ENCODE measurements around the gene ROBO2. TPM values are rescaled to one million over a fixed set of nuclear protein-coding genes. Genes with fewer than 3 reads are reported as not detected.
"Not testable (repeated sequence)": the region's sequence is repeated elsewhere in the genome, so short reads cannot be mapped to it uniquely, and the experiment has no call there.

ROBO2 gene
- total RNA-seq, 1 donor from 2014 or later, result 42.3 TPM

GRCh38 chr3:77342027-77342426, 302.1 kb downstream of the ROBO2 start:
- DNase-seq, result no peak

GRCh38 chr3:77342688-77343087, 302.8 kb downstream of the ROBO2 start:
- no peak for DNase-seq

DNA sequence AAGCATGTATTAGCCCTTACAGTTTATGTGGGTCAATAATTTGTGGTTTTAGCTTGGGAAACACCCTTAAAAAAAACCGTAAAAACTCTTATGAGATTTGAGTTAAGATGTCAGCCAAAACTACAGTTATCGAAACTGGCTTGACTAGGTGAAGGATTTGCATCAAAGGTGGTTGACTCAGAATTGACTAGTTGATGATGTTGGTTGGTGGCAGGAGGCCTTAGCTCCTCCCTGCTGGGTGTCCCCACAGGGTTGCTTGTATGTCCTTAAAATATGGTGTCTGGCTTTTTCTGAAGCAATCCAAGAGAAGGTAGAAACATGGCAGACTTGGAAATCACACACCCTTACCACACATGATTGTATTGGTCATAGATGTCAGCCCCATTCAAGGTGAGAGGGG, 305.1 kb downstream of the ROBO2 start:
- no peak for DNase-seq

- no peak for DNase-seq
Observed at GRCh38 chr3:77348244-77348855, 308.5 kb downstream of the ROBO2 start.

GRCh38 chr3:77354958-77355357, 315.1 kb downstream of the ROBO2 start:
- DNase-seq, result no peak

GRCh38 chr3:77362936-77363335, 323.0 kb downstream of the ROBO2 start:
- no peak for DNase-seq

DNA sequence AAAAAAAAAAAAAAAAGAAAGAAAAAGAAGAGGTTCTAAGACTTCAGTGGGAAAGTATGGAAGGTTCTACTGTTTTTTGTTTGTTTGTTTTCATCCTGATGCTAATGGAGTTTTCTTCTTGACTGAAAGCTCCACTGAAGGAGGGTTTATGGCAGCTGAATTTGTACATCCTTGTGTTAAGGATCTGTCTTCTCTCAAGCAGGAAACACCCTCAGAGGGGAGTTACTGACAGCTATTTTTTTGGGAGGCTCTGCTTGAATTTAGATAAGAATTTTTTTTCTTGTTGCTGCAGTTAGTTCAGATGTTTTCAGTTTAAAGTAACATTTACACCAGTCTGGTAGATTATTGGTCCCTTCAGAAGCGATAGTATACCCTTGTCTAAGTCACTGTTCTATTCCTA, 325.3 kb downstream of the ROBO2 start:
- DNase-seq, result no peak

DNA sequence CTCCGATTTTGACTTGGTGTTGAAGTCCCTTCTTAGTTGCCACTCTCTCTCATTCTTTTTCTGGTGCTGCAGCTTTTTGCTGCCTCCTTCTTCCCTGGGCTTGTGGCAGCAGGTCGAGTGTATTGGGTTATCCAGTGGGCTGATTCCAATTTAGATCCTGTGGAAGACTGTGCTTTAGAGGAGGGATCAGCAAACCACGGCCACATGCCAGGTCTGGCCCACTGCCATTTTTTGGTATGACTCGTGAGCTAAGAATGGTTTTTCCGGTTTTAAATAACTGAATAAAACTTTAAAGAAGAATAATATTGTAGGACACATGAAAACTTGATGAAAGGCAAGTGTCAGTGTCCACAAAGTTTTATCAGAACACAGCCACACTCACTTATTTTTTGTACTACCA, 330.5 kb downstream of the ROBO2 start:
- no peak for DNase-seq

DNA sequence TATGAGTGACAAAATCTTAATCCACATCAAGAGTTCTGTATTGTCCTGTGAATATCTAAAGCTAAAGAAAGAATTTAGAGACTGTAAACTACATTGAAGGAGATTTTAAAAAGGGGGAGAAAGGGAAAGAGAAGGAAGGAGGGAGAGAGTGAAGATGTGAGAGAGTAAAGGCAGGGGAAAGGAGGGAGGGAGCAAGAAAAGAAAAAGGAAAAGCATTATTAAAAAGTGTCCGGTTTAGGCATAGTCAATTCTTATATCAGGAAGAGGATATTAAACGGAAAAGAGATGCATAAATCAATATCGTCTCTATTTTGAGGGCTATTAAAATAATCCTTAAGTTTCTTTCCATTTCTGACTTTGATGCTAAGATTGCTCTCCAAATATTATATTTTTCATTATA, 332.1 kb downstream of the ROBO2 start:
- no peak for DNase-seq

DNA sequence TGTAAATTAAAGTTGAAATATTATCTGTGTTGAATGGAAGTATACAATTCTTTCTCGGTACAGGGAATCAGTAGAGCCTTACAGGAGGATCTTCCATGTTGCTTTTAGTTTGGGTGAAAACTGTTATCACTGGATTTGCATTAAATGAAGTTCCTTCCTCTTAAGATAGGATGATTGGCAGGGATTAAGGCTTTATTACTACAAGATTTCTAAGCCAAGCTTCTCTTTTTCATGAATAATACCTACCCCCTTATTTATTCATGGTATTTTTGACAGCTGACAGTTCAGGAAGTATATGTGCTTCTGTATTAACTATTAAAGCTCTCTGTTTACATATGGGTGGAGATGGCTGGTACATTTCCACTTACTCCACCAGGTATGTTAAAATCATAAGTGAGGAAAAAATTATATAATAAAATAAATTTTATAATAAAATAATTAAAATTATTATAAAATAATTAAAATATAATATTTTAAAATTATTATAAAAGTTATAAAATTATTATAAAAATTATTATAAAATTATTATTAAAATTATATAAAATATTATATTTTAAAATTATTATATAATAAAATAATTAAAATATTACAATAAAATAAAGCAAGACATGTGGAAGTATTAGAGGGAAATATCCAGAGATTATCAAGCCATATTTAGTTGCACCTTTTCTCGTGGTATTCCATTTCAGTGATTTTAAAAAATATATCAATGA, 332.9 kb downstream of the ROBO2 start:
- DNase-seq, result no peak

DNA sequence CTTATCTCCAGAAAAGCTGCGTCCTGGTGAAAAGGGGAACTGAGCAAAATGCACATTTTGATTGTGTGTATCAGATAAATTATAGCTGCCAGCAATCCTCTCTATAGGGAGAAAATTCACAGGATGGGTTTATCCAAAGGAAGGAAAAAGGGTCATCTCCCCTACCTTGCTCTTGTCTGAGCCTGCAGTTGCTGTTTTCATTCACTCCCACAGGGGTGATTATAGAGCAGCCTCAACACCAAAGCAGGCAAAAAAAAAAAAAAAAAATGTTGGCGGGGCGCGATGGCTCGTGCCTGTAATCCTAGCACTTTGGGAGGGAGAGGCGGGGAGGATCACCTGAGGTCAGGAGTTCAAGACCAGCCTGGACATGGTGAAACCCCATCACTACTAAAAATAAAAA, 333.7 kb downstream of the ROBO2 start:
- DNase-seq, result no peak

DNA sequence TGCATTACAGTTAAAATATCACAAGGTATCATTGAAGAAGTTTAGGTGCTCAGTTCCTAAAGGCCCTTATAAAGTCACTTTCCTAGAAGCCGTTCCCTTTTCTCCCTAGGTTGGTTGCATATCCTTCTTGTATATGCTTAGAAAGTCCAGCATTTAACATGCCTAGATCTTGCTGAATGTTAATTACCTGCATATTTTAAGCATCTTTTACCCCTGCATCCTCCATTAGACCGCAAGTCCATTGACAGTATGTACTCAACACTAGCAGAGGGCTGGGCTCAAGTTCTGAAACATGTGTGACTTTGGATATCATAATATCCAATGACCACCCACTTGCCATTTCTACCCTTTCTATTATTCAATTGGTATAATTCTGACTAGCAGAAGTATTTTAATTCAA, 336.6 kb downstream of the ROBO2 start:
- no peak for DNase-seq

DNA sequence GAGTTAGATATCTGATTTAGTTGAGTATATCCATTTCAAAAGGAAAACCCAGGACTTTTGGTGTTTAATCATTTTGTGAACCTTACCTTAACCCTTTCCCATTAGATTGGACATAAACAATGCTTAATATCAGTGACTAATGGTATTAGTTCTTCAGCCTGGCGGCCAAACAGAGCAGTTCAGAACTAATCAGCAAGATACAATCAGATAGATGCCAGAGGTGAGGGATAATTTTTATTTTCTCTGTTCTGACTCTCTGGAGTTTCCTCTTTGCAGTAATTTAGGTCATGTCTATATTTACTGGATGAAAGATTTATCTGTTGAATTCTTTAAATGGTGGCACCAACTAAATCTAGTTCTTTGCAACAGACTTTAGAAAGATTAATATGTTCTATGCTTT, 337.8 kb downstream of the ROBO2 start:
- DNase-seq, result no peak

DNA sequence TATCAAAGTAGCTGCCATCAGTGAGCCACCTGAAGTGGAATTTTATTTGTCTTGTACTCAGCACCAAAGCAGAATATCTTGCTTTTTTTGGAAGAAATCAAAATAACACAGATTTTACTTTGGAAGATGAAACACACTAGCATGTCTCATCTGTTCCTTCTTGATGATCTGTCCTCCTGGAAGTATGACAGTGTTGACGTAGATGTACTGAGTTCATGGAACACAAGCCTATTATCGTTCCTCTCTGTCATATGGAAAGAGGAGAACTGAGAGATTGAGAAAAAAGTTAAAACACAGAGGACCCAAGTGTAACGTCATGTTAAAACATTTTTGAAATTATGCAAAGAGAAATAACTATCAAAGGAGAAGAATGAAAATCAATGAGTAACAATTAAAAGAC, 340.2 kb downstream of the ROBO2 start:
- DNase-seq, result peak; percentile 44

- peak; percentile 61 for DNase-seq
Observed at GRCh38 chr3:77381431-77381830, 341.5 kb downstream of the ROBO2 start.

DNA sequence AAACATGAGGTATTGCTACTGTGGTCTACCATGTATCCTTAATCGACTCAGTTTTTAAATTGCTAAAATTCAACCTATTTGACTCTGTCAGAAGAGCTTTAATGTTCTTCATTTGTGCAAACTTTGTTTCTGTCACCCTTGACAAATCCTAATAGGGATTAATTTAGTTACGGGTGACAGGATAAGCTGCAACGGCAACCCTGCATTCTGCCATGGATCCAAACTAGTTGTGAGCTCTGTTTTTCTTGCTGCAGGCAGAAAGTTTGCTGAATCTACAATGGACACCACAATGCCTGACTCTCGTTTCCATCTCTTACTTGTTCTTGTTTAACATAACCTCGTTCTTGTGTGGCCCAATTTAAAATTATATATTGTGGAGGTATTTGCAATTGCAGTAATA, 352.3 kb downstream of the ROBO2 start:
- DNase-seq, result no peak

- DNase-seq, result no peak
Observed at GRCh38 chr3:77394046-77394445, 354.1 kb downstream of the ROBO2 start.

GRCh38 chr3:77404871-77405270, 365.0 kb downstream of the ROBO2 start:
- DNase-seq, result no peak

- no peak for DNase-seq
Observed at GRCh38 chr3:77407441-77407840, 367.5 kb downstream of the ROBO2 start.

DNA sequence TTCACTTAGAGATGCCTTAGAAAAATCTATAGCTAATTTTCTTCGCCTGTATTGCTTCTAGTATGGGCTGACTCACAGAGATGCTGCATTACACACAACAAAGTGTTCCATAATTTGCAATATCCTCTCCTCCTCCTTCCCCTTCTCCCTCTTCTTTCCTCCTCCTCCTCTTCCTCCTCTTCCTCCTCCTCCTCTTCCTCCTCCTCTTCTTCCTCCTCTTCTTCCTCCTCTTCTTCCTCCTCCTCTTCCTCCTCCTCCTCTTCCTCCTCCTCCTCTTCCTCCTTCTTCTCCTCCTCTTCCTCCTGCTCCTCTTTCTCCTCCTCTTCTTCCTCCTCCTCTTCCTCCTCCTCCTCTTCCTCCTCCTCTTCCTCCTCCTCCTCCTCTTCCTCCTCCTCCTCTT, 370.4 kb downstream of the ROBO2 start:
- not testable (repeated sequence) for DNase-seq

DNA sequence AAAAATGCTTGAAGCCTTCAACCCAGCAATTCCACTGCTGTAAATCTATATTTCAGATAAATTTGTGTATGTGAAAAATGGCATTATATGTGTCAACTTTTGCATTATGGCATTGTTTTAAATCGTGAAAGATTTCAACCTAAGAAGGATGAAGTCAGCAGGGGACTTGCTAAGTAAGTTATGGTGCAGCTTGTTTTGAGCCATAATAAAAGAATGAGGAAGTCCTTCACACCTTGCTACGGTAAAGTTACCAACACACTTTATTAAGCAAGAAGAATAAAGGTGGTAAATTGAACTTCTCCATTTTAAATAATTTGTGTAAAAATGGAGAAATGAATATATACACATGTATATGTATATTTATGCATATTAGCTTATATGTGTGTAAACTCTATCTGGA, 371.4 kb downstream of the ROBO2 start:
- DNase-seq, result no peak

GRCh38 chr3:77412021-77412438, 372.1 kb downstream of the ROBO2 start:
- peak; percentile 6 for DNase-seq

DNA sequence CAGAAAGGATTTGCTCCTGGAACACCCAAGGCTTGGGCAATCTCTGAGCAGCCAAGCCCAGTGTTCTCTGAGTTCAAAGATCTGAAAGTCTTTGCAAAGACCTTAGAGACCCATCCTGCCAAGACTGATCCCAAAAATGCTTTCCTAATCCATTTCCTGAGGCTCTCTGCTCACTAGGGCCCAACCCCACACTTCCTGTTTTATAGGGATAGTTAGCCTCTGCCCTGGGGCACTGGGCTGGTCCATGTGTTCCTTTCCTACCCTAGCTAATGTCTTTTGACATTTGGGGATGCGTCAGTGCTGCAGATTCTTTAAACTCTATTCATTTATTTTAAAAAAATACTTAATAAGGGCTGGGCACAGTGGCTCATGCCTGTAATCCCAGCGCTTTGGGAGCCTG, 372.7 kb downstream of the ROBO2 start:
- DNase-seq, result no peak

DNA sequence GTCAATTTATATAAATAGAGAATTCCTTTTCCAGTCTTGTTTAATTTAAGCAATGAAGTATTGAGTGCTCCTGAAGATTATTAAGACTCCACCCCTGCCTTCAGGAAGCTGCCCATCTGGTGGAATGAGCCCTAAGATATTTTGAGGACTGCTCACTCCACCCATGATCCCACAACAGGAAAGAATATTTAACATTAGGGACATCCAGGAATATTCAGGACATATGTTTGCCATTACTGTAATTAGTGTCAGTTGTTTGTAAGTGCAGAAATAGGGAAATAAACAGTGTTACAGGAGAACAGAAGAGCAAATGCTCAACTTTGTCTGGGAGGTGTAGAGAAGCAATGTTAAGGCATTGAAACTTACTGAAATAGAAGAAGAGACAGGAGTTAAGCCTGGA, 375.0 kb downstream of the ROBO2 start:
- DNase-seq, result peak; percentile 44
